HG03575 (cell line): ENCODE data around the gene CDADC1.
"Not testable (repeated sequence)": the region's sequence is repeated elsewhere in the genome, so short reads cannot be mapped to it uniquely, and the experiment has no call there.

Source experiments
- ATAC-seq: cut with Tn5 transposase; IDR thresholded peaks from one replicate; pipeline ENCODE4 v1.9.1; 2021; ENCODE audit not compliant: unreplicated experiment, insufficient number of reproducible peaks, low FRiP score; ENCODE audit errors: extremely low read depth

CDADC1 gene

GRCh38 chr13:49279885-49280284 is 32.2 kb downstream of the CDADC1 start:
- ATAC-seq, result no peak

- no peak for ATAC-seq
Measured at GRCh38 chr13:49287995-49288394, 40.3 kb downstream of the CDADC1 start.

GRCh38 chr13:49288458-49288857 is 40.7 kb downstream of the CDADC1 start:
- no peak for ATAC-seq

- ATAC-seq, result no peak
Measured at GRCh38 chr13:49292742-49293486, 45.2 kb downstream of the CDADC1 start.

- ATAC-seq, result not testable (repeated sequence)
Measured at GRCh38 chr13:49294723-49295122, 47.0 kb downstream of the CDADC1 start.

DNA sequence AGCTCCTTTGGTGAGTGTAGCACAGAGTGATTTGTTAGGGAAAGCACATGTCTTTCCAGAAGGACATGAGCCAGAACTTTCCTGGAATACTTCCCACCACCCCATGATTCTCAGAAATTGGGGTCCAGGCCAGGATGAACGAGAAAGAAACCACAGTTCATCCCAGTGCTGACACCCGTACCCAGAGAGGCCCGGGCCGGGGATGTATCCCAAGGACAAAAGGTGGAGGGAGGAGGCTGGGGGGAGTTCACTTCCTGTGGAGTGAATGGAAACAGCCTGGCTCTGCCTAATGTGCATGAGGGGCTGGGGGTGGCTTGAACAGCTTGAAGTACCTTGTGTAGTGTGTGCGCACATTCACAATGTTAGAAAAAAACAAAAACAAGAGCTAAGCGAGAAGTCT is 47.5 kb downstream of the CDADC1 start:
- no peak for ATAC-seq

- ATAC-seq, result no peak
Measured at GRCh38 chr13:49296659-49297058, 48.9 kb downstream of the CDADC1 start.

GRCh38 chr13:49297338-49297737 is 49.6 kb downstream of the CDADC1 start:
- ATAC-seq, result no peak

DNA sequence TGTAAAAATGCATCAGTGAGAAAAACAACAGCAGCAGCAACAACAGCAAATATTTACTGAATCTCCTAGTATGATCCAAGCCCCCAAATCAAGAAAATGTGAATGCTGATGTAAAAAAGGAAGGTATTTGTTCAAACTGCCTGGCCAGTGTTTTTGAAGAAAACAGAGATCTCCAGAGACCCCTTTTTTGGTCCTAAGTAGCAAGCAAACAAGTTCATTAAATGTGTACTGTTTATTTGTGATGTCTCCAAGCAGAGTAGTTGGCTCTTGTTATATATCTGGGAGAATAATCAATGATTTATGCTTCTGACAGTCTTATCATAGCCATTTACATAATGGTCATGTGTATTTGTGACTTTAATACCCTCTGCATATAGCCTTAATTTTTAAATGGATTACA is 50.7 kb downstream of the CDADC1 start:
- no peak for ATAC-seq

- ATAC-seq, result no peak
Measured at GRCh38 chr13:49298903-49299605, 51.3 kb downstream of the CDADC1 start.

GRCh38 chr13:49300276-49300675 is 52.6 kb downstream of the CDADC1 start:
- ATAC-seq, result no peak

- ATAC-seq, result peak; percentile 77
Measured at GRCh38 chr13:49300739-49301589, 53.2 kb downstream of the CDADC1 start.

DNA sequence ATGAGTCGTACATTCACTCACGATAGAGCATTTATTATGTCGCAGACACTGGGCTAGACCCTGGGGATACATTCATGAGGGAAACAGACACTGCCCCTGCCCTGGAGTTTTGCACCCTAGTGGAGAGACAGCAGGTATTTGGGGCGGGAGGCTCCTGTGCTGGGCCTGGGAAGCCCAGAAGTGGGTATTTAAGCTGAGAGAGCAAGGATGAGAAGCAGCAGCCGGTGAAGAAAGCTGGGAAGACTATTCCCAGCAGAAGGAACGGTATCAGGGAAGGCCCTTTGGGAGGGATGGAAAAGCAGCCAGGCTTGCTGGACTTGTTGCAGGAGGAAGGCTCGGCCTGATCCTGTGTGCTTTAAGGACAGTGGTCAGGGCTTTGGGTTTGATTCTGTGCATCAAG is 54.5 kb downstream of the CDADC1 start:
- ATAC-seq, result no peak

GRCh38 chr13:49302817-49303216 is 55.1 kb downstream of the CDADC1 start:
- no peak for ATAC-seq

GRCh38 chr13:49303533-49304252 is 56.0 kb downstream of the CDADC1 start:
- ATAC-seq, result no peak

- no peak for ATAC-seq
Measured at GRCh38 chr13:49304356-49304755, 56.6 kb downstream of the CDADC1 start.

- no peak for ATAC-seq
Measured at GRCh38 chr13:49304763-49305700, 57.3 kb downstream of the CDADC1 start.

- ATAC-seq, result no peak
Measured at GRCh38 chr13:49305792-49306425, 58.2 kb downstream of the CDADC1 start.
